Muscle of back (tissue), 11 donors: ENCODE results near the gene LGI4. TPM values are rescaled to one million over a fixed set of nuclear protein-coding genes. Genes with fewer than 3 reads are reported as not detected.
"Not testable (repeated sequence)": the region's sequence is repeated elsewhere in the genome, so short reads cannot be mapped to it uniquely, and the experiment has no call there.

ENCODE experiments used
- DNase-seq, 3 donors: peaks; one replicate each; pipeline versions ENCODE4 v3.0.0 to v3.0.0-alpha.2; 2013
- polyA plus RNA-seq, 10 donors: library from polyadenylated mRNA; unstranded; fragments of 120-200 nt; gene quantifications; one replicate each; pipeline ENCODE4 v1.2.1, GENCODE V29; 2013; ENCODE audit not compliant: insufficient read length in 10 of 10

LGI4 gene
- polyA plus RNA-seq, 10 donors, result 9.1 to 15.8 (median 11.1) TPM

DNA sequence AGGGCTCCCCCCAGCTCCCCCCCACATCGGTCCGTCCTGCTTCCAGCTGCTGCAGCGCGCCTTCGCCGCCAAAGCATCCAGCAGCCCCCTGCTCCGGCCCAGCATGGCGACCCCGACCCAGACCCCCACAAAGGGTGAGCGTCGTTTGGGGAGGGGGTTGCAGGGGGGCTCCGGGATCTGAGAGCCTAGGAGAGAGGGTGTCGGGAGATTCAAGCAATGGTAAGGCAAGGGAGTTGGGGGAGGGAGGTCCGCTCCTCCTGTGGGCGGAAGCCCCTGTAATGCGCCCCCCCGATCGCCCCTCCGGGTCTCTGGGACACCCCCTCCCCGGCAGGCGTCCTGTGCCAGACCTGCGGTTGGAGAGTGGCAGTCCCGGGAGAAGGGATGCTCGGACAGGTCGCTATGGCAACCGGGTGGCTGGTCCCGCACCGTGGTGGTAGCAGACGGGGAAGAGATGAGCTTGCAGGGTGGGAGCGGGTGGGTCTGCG, 8.4 kb upstream of the LGI4 start, which contains the start of gene FXYD7:
FXYD7 (plus strand) TSS at position 25 of the 485 bp plus-strand sequence; CDS start at position 104, 79 bp downstream.
- DNase-seq, result no peak

DNA sequence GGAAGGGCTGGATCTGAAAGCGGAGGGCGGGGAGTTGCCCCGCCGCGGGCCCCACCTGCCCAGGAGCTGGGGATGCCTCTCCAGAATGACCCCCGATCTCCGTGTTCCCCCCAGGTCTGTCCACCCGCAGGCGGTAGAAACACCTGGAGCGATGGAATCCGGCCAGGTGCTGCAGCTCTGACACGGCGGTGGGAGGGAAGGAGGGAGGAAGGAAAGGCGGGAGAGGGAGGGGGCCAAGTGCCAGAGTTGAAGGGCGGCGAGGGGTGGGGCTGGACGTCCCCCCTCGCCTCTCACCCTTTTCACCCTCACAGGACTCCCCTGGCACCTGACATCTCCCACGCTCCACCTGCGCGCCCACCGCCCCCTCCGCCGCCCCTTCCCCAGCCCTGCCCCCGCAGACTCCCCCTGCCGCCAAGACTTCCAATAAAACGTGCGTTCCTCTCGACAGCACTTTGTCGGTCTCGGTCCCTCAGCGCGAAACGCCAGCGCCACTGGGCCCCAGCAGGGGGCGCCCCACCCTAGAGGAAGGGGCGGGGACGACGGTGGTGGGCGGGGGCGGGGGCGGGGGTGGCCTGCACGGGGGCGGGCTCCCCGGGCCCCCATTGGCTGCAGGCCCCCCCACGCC, 7.9 kb upstream of the LGI4 start:
- DNase-seq, result peak in 1 of 3 donors; percentile 47

DNA sequence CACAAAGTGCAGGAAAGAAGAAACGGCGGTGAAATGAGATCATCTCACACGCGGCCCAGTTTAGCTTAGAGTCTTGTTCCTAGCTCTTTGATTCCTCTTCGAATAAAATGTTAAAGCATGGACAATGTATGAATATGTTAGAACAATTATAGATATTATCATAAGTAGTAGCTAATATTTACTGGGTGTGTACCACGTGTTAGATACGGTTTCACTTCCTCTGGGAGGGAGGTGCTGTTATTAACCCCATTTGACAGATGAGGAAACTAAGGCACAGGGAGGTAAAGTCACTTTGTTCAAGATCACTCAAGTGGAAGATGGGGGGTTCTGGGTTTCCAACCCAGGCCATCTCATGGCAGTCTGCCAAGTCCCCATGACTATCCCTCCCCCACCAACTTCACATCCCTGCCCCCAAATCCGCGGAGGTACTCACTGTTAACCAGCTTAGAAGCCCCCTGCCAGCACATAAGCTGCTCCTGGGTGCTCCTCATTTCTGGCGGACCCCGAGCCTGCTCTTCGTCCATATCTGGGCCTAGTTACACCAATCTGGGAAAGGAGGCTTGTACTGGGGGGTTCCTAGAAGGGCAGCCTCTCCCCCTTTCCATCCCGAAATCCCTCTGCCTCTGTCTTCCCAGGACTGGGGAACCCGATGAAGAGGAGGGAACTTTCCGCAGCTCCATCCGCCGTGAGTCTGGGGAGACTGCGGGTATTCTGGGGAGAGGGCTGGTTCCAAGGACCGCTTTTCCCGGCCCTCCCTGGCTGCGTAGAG, 7.2 kb upstream of the LGI4 start:
- DNase-seq, result peak in 1 of 3 donors; percentile 51

DNA sequence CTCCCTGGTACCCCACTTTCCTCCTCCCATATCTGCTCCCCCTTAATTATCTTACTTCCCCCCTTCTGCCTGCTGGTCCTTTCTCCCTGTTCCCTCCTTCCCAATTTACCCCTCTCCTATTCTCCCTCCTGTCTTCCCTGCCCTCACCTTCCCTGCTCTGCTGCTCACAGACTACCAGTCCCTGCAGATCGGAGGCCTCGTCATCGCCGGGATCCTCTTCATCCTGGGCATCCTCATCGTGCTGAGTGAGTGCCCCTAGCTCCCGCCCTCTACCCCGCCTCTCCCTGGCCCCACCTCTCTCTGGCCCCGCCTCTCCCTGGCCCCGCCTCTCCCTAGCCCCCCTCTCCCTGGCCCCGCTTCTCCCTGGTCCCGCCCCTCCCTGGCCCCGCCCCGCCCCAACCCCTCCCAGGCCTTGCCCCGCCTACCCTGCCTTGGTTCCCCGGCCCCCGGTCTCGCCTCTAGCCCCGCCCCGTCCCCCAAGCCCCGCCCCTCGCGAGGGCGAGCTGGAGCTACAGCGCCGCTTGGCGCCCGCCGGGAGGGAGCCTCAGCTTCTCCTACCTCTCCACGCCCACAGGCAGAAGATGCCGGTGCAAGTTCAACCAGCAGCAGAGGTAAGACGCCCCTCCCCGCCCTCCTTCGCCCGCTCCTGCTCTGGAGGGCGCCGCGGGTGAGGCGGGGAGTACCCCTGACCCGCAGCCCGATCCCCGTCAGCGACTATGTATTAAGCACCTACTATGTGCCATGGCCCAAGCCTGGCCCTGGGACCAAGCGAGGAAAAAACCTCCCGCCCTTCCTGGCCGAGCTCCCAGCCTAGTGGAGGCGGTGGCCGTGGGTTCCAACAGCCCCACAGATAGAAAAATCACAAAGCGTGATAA, 6.3 kb upstream of the LGI4 start:
- peak; percentile 75 to 79 (median 77) for DNase-seq

DNA sequence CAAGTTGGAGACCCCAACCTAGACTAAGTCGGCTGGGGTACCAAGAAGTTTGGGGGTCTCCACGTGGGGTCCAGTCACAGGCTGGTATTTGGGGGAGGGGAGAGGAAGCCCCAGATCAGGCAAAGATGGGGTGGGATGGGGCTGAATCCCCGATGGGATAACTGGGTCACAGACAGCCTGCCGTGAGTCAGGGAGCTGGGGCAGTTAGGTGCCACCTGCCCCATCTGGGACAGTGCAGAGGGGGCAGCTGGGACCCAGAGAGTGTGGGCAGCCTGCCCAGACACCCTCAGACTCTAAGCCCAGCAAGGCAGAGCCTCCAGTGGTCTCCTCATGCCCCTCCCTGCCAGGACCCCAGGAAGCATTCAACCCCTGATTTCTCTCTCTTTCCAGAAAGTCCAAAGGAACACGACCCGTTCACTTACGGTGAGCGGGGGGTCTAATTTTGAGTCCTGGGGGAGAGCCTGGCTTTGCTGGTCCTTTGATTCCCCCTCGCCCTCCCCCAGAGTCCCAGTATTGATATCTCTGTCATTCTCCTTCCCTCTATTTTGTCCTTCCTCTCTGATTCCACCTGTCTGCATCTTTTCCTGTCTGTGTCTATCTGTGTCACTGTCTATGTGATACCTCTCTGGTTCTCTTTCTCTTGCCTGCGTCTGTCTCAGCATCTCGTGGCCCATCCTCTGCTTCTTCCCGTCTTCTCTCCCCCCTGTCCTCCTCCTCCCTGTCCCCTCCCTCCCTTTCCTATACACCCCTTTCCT, 5.5 kb upstream of the LGI4 start:
- DNase-seq, result peak in 1 of 3 donors; percentile 26

DNA sequence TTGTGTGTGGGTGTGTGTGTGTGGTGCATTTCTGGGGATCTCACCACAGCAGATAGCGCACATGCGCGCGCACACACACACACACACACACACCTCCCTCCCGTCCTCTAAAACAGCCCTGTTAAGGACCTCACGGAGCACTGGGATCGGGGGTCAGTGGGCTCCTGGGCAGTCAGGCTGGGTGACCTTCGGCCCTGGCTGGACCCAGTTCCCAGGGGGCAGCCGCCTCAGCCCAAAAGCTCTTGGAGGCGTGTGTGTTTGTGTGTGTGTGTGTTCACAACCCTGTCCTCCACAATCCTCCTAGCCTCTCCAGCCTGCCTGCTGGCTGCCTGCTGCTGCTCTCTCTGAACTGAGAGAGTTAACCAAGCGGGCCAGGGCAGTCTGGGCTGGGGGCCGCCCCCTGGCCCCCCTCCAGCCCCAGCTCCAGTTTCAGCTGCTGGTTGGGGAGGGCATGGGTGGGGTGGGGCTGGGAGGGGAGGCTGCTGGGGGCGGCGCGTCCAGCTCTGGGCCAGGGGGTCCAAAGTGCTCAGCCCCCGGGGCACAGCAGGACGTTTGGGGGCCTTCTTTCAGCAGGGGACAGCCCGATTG, 3.5 kb upstream of the LGI4 start, which contains the start of gene FXYD1:
FXYD1 (plus strand) TSS at position 520 of the 588 bp plus-strand sequence. CDS start 1,256 bp downstream, outside the sequence.
- DNase-seq, result peak in 2 of 3 donors; percentile 73 to 91

DNA sequence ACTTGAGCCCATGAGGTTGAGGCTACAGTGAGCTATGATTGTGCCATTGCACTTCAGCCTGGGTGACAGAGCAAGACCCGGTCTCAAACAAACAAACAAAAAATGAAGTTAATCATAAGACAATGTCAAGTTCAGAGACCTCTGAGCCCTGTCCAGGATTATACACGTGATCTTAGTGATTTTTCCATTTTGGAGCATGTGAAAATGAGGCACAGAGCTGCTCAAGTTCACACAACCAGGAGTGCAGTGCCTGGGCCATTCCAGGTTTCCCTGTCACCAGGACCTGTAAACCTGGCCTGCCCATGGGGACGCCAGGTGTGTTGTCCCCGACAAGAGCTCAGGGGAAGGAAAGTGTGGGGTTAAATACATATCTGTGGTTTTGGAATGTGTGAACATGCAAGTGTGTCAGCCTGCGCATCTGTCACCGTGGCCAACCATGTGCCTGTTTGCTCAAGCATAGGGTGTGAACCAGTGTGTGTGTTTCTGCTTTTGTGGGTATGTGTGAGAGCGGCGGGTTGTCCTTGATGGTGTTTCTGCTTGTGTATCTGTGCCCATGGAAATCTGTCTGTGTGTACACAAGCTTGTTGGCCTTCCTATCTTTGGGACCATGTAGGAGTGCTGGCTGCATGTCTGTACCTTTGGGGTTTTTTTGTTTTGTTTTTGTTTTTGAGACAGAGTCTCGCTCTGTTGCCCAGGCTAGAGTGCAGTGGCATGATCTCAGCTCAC, 2.3 kb upstream of the LGI4 start:
- DNase-seq, result no peak

DNA sequence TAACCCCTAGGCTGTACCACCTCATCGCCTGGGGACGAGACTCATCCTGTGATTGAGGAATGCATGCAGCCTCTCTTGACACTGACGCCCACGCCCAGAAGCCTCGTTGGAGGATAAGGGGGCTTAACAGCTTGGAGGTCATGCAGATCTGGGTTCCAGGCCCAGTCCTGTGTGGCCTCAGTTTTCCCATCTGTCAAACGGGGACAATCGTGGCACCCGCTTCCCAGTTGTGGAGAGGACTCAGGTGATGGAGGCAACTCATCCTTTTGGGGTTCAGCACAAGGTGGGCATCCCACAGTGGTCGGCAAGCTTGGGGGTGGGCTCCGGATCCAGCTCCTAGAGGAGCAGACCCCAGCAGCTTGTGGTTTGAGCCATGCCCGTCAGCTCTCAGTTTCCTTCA, 1.4 kb upstream of the LGI4 start:
- DNase-seq, result no peak

DNA sequence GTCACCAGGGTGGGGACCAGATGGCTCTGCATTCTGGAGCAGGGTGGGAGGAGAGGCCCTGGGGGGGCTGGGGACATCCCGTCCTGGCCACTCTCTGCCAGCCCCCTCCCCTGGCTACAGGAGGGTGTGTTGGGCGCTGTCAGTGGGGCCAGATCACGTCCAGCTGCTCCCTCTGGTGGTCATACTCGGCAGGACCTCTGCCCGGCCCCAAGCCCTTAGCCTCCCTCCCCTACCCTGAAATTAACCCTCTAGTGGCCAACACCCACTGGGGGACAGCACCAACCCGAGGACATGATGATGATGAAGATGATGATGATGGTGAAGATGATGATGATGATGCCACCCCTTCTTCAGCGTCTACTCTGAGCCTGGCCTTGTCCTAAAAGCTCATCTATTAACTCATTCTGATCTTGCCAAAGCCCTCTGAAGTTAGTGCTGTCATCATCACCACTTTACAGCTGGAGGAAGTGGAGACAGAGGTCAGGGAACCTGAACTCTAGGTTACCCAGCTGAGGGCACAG, 590 bp upstream of the LGI4 start:
- peak; percentile 68 to 93 (median 89) for DNase-seq

DNA sequence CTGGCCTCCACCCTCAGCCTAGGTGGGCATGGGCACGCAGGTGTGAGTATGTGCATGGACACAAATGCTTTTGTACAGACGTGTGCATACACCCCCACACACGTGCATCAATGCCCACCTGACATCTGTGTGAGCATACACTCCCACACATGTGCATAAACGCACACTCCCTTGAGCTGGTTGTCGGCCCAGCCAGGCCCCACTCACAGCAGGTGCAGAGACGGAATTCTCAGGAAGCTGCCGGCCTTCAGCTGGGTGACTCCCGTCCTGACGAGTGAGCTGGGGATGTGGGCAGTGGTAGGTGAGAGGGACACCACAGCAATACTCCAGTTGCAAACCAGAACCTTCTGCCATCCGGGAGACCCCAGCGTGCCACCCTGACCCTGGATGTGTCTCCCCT, 1.0 kb downstream of the LGI4 start:
- no peak for DNase-seq

DNA sequence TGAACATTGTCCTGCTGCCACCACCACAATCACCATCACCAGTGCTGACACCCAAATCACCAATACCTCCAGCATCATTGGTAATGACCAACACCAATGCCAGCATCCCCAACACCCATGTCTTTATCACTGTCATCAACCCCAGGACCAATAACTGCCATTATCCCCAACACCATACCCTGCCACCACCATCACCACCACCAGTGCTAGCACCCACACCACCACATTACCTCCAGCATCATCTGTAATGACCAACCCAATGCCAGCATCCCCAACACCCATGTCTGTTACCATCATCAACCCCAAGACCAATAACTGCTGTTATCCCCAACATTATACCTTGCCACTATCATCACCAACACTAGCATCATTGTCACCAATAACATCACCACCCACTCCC, 2.6 kb downstream of the LGI4 start:
- no peak for DNase-seq

DNA sequence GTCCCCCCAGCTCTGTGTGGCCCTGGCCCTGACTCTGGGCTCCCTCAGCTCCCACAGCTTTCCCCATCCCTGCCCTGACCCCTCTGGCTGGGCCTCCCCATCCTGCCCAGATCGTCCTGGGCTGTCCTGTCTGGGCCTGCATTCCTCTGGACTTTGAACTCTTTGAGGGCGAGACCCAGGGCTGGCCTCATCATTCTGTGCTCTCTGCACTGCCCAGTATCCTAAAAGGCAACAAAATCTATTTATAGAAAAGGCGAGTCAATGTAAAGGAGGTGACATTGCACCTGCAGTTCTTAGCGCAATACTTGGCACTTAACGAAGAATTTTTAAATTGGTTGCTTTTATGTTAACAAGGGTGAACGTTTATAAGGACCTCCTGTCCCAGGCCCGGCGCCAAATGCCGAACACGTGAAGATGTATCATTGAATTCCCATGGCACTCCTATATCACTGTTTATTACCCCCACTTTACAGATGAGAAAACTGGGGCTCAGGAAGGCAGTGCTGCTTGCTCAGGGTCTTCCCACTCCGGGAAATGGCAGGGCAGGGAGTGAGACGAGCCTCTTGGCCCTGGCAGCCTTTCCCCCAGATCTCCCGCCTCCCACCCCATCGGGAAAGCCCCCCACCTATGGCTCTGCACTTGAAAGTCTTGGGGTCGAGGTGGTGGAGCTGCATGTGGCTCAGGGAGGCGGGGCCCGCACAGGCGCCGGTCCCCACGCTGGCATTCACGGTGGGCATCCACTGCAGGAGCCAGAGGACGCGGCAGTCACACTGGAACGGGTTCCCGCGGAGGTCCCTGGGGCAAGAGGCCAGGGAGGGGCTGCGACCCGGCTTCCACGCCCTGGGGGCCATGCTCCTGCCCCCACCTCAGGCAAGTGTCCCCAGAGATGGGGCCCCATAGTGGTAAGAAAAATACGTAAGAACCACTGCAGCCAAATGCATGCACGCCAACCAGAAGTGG, 3.8 kb downstream of the LGI4 start:
- no peak for DNase-seq

DNA sequence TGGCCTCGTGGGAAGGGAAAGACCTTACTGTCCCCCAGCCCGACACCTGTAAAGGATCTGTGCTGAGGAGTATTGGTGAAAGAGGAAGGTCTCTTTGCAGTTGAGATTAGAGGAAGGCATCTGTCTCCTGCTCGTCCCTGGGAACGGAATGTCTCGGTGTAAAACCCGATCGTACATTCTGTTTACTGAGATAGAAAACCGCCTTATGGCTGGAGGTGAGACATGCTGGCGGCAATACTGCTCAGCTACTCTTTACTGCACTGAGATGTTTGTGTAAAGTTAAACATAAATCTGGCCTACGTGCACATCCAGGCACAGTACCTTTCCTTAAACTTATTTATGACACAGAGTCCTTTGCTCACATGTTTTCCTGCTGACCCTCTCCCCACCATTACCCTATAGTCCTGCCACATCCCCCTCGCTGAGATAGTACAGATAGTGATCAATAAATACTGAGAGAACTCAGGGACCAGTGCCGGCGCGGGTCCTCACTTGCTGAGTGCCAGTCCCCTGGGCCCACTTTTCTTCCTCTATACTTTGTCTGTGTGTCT, 5.1 kb downstream of the LGI4 start:
- not testable (repeated sequence) for DNase-seq

DNA sequence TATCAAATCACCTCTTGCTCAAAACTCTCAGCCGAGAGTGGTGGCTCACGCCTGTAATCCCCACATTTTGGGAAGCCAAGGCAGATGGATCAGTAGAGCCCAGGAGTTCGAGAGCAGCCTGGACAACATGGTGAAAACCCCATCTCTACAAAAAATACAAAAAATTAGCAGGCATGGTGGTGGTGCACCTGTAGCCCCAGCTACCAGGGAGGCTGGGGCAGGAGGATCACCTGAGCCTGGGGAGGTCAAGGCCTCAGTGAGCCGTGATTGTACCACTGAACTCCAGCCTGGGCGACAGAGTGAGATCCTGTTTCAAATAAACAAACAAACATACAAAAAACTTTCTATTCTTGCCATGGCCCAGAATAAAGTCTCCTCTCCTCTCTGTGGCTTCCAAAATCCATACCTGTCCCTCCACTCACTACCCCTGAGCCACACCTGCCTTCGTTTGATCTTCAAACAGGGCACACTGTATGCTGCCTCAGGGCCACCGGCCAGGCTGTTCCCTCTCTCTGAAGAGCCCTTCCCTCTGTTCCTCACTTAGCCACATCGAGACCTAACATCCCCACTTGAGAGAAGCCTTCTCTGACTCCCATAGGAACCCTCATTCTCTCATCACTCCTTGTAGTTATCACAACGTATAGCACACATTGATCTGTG, 6.3 kb downstream of the LGI4 start:
- no peak for DNase-seq

DNA sequence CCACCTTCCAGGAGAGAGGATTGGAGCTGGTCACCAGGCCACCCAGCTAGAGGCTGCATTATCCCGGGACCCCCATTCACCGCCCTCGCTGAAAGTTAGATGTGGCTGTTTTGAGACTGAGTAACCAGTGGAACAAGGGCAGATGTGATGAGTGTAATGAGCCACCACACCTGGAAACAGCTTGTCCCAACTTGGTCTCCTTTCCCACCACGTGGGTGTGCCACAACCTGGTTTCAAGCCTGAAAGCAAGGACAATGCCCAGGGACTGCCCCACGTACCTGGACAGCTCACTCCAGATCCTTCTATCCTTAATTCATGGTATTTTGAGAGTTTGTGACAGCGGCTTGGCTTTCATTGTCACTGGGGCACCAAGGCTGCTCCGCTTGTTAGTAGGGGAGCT, 7.0 kb downstream of the LGI4 start:
- DNase-seq, result no peak

DNA sequence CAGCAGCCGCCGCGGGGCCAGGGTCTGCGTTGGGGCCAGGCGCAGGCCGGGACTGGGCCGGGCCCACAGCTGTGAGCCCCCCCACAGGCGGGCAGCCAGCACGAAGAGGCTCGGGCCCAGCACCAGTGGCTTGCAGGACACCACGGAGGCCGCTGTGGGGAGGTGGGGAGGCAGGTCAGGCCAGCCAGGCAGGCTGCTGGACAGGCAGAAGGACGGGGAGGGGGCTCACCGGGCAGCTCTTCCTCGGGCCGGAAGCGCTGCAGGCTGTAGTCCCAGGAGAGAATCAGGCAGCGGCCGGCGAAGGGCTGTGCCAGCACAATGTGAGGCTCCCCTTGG, 8.3 kb downstream of the LGI4 start:
- DNase-seq, result peak in 1 of 3 donors; percentile 75

DNA sequence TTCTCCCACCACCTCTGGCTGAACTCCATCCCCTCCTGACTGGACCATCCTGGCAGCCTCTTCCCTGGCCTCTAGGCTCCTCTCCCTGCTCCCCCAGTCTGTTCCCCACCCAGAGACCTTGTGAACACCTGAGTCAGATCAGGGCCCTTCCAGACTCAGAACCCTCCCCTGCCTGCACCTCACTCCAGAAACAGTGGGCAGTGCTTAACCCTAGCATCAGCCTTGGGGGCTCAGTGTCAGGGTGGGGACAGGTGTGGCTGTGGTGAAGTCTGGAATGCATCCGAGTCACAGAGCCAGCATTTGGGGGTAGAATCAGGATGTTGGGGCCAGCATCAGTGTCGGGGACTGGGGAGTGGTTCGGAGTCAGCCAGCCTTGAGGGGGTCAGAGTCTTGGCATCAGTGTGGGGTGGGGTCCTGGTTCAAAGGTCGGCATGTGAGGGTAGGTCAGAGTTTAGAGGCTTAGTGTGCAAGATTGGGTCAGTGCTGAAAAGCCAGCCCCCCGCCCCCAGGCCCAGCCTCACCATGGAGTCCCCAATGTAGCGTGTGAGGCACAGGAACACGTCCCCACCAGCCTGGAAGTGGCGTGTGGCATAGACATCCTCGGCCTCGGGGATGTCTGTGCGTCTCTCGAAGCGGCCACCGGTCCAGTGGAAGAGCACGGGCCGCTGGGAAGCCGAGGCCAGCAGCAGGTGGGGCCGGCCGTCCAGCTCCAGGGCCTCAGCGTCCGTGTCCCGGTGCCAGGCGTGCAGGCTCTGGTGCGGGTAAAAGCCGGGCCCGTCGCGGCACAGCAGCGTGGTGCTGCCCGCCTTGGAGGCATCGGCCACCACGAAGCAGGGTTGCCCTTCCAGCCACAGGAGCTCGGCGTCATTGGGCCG, 8.9 kb downstream of the LGI4 start:
- no peak for DNase-seq
